Neural progenitor cell (in vitro differentiated cells): ENCODE data around the gene SPTBN4. TPM values are rescaled to one million over a fixed set of nuclear protein-coding genes. Genes with fewer than 3 reads are reported as not detected.

Experiments used
- DNase-seq: peaks from one replicate; pipeline ENCODE4 v3.0.0-alpha.2; 2016; ENCODE audit warnings: low spot score
- H2AFZ ChIP-seq: fragments of 200-600 bp; sonication (generic); replicated peaks from 2 replicates; pipeline ENCODE4 v1.6.1; 2016; ENCODE audit warnings: antibody characterized with exemption
- H3F3A ChIP-seq: fragments of 200-600 bp; sonication (generic); 2 replicates; pipeline ENCODE4 v1.6.1; 2016; ENCODE audit warnings: antibody characterized with exemption, low read depth
- H3K27ac ChIP-seq: fragments of 200-600 bp; sonication (generic); 2 replicates; pipeline ENCODE4 v1.5.1; 2016; ENCODE audit warnings: mild to moderate bottlenecking
- H3K27me3 ChIP-seq: fragments of 200-600 bp; sonication (generic); 2 replicates; pipeline ENCODE4 v1.6.1; 2016; ENCODE audit warnings: mild to moderate bottlenecking, moderate library complexity
- H3K36me3 ChIP-seq: fragments of 200-600 bp; sonication (generic); 2 replicates; pipeline ENCODE4 v1.5.1; 2016
- H3K4me1 ChIP-seq: fragments of 200-600 bp; sonication (generic); 2 replicates; pipeline ENCODE4 v1.6.1; 2016; ENCODE audit warnings: mixed run types
- H3K4me2 ChIP-seq: fragments of 200-600 bp; sonication (generic); 2 replicates; pipeline ENCODE4 v1.6.1; 2016
- H3K4me3 ChIP-seq: fragments of 200-600 bp; sonication (generic); 2 replicates; pipeline ENCODE4 v1.5.1; 2016
- H3K79me2 ChIP-seq: fragments of 200-600 bp; sonication (generic); 2 replicates; pipeline ENCODE4 v1.6.1; 2016; ENCODE audit warnings: low read depth
- H3K9ac ChIP-seq: fragments of 200-600 bp; sonication (generic); 2 replicates; pipeline ENCODE4 v1.6.1; 2016
- H3K9me3 ChIP-seq: fragments of 200-600 bp; sonication (generic); 2 replicates; pipeline ENCODE4 v1.5.1; 2016; ENCODE audit warnings: low read depth
- H4K20me1 ChIP-seq: fragments of 200-600 bp; sonication (generic); 2 replicates; pipeline ENCODE4 v1.6.1; 2016; ENCODE audit warnings: low read depth
- H3K27ac Mint-ChIP-seq: 3 replicates; pipeline ENCODE4 v1.8.0; 2021; ENCODE audit warnings: mixed read lengths
- H3K27me3 Mint-ChIP-seq: 2 replicates; pipeline ENCODE4 v1.8.0; 2022; ENCODE audit warnings: low read depth, mild to moderate bottlenecking, inconsistent platforms, moderate library complexity, mixed read lengths; ENCODE audit not compliant: insufficient read depth
- H3K36me3 Mint-ChIP-seq: 3 replicates; pipeline ENCODE4 v1.8.0; 2021; ENCODE audit warnings: mixed read lengths
- H3K4me1 Mint-ChIP-seq: 3 replicates; pipeline ENCODE4 v1.8.0; 2021; ENCODE audit warnings: mixed read lengths
- H3K4me3 Mint-ChIP-seq: 3 replicates; pipeline ENCODE4 v1.8.0; 2021; ENCODE audit warnings: mild to moderate bottlenecking, moderate library complexity, mixed read lengths
- H3K9me3 Mint-ChIP-seq: 3 replicates; pipeline ENCODE4 v1.8.0; 2020; ENCODE audit warnings: mixed read lengths
- CTCF ChIP-seq: fragments of 200-600 bp; sonication (generic); IDR thresholded peaks from 2 replicates; pipeline ENCODE4 v1.5.1; 2017; ENCODE audit warnings: antibody characterized with exemption, mild to moderate bottlenecking
- EZH2 ChIP-seq: fragments of 200-600 bp; sonication (generic); IDR thresholded peaks from 2 replicates; pipeline ENCODE4 v1.6.1; 2017; ENCODE audit warnings: antibody characterized with exemption, mild to moderate bottlenecking, moderate library complexity
- EZH2phosphoT487 ChIP-seq: fragments of 200-600 bp; sonication (generic); IDR thresholded peaks from 2 replicates; pipeline ENCODE4 v1.6.1; 2017; ENCODE audit warnings: antibody characterized with exemption
- total RNA-seq: library from RNA; depleted of rRNA; stranded (reverse); fragments of >200 nt; gene quantifications from 2 replicates; pipeline ENCODE4 v1.2.3, GENCODE V29; 2015; ENCODE audit warnings: low replicate concordance

Gene SPTBN4
- total RNA-seq, 1 donor from 2014 or later, result 2.5 TPM

- no peaks in the 10 kb centered on the region for H3K36me3 ChIP-seq
- H3K27me3 Mint-ChIP-seq, result peaks cover 4% of the 10 kb centered on the region
- H3K4me1 ChIP-seq, result peaks cover 7% of the 10 kb centered on the region
- no peak for DNase-seq
- peaks cover 26% of the 10 kb centered on the region for H3K4me1 Mint-ChIP-seq
- no peak overlapping the region for H3K27ac ChIP-seq
- H3K4me2 ChIP-seq, result no peak overlapping the region
- H3K4me3 ChIP-seq, result no peak overlapping the region
- H2AFZ ChIP-seq, result no peak overlapping the region
- H3K9ac ChIP-seq, result no peak overlapping the region
- no peaks in the 10 kb centered on the region for H3K9me3 ChIP-seq
- peaks cover 6% of the 10 kb centered on the region for H3K36me3 Mint-ChIP-seq
- H3K4me3 Mint-ChIP-seq, result peak overlapping the region; percentile 22
- TF ChIP-seq CTCF (no peak), EZH2 (no peak), EZH2phosphoT487 (no peak)
- peaks cover 24% of the 10 kb centered on the region for H4K20me1 ChIP-seq
- no peak overlapping the region for H3K27ac Mint-ChIP-seq
- H3F3A ChIP-seq, result peaks cover 33% of the 10 kb centered on the region
- H3K9me3 Mint-ChIP-seq, result no peaks in the 10 kb centered on the region
- peaks cover 25% of the 10 kb centered on the region for H3K79me2 ChIP-seq
- H3K27me3 ChIP-seq, result no peaks in the 10 kb centered on the region
Observed at GRCh38 chr19:40438284-40438683, 28.5 kb upstream of the SPTBN4 start.

GRCh38 chr19:40441719-40442253 lies 25.0 kb upstream of the SPTBN4 start:
- no peaks in the 10 kb centered on the region for H3K9me3 ChIP-seq

DNA sequence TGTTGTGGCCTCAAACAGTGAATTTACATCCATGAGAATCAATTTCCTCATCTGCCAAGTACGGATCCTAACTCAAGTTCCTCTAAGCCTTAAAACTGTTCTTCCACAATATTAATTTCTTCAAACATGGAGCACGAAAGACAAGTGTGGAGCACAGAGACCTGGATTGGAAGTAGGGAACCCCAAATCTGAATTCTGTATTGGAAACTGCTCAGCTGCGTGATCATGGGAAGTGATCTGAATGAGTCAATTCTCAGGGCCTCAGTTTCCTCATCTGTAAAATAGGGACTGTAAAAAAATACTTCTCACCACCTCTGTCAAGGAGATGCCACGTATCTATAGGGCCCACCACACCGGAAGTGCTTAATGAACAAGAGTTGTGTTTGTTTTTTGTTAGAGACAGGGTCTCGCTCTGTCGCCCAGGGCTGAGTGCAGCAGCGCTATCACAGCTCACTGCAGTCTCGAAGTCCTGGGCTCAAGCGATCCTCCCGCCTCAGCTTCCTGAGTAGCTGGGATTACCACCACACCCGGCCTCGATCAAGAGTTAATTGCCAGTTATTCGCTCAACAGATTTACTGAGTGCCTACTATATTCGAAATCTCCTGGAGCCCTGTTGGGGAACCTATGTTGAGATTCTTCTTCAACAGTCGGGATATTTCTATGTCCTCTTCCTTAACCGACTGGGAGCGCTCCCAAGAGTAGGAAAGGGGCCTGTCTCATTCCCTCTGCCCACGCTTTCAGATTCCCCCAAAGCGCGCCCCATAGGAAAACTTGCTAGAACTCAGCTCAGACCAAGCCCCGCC lies 24.3 kb upstream of the SPTBN4 start:
- peak overlapping the region; percentile 58 for H3K27ac ChIP-seq

More at GRCh38 chr19:40441719-40442253, 25.0 kb upstream of the SPTBN4 start:
- Histone ChIP-seq H3K4me3 (peak overlapping the region; percentile 86), H2AFZ (no peak overlapping the region), H3K4me1 (peaks cover 18% of the 10 kb centered on the region), H3K4me2 (peak overlapping the region; percentile 81), H3K36me3 (no peaks in the 10 kb centered on the region), H3K27ac (no peak overlapping the region), H3K9ac (no peak overlapping the region), H4K20me1 (peaks cover 24% of the 10 kb centered on the region), H3F3A (peaks cover 42% of the 10 kb centered on the region), H3K79me2 (peaks cover 33% of the 10 kb centered on the region), H3K27me3 (no peaks in the 10 kb centered on the region)
- Mint-ChIP-seq H3K9me3 (no peaks in the 10 kb centered on the region), H3K4me3 (peak overlapping the region; percentile 97), H3K27ac (no peak overlapping the region), H3K36me3 (peaks cover 6% of the 10 kb centered on the region), H3K4me1 (peaks cover 30% of the 10 kb centered on the region), H3K27me3 (peaks cover 6% of the 10 kb centered on the region)
- TF ChIP-seq CTCF (no peak), EZH2phosphoT487 (no peak), EZH2 (no peak)
- DNase-seq, result no peak

More for the DNA sequence above, 24.3 kb upstream of the SPTBN4 start:
- peaks cover 33% of the 10 kb centered on the region for H3K79me2 ChIP-seq
- peaks cover 24% of the 10 kb centered on the region for H4K20me1 ChIP-seq
- peak overlapping the region; percentile 86 for H3K4me3 ChIP-seq
- no peaks in the 10 kb centered on the region for H3K9me3 Mint-ChIP-seq
- peak overlapping the region; percentile 51 for H3K9ac ChIP-seq
- TF ChIP-seq EZH2 (no peak), CTCF (no peak)
- H3K4me1 Mint-ChIP-seq, result peaks cover 30% of the 10 kb centered on the region
- DNase-seq, result no peak
- no peak overlapping the region for H2AFZ ChIP-seq
- no peaks in the 10 kb centered on the region for H3K9me3 ChIP-seq
- no peak overlapping the region for H3K27ac Mint-ChIP-seq
- H3F3A ChIP-seq, result peaks cover 42% of the 10 kb centered on the region
- peaks cover 6% of the 10 kb centered on the region for H3K27me3 Mint-ChIP-seq
- H3K4me2 ChIP-seq, result peak overlapping the region; percentile 81
- no peaks in the 10 kb centered on the region for H3K27me3 ChIP-seq
- H3K36me3 Mint-ChIP-seq, result peaks cover 6% of the 10 kb centered on the region
- H3K36me3 ChIP-seq, result no peaks in the 10 kb centered on the region
- H3K4me3 Mint-ChIP-seq, result peak overlapping the region; percentile 97
- peaks cover 18% of the 10 kb centered on the region for H3K4me1 ChIP-seq
